ENCODE data around the gene DGKG. TPM values are rescaled to one million over a fixed set of nuclear protein-coding genes. Genes with fewer than 3 reads are reported as not detected.

Gene DGKG
- total RNA-seq, 2 experiments from 2014 or later = not detected

DNA sequence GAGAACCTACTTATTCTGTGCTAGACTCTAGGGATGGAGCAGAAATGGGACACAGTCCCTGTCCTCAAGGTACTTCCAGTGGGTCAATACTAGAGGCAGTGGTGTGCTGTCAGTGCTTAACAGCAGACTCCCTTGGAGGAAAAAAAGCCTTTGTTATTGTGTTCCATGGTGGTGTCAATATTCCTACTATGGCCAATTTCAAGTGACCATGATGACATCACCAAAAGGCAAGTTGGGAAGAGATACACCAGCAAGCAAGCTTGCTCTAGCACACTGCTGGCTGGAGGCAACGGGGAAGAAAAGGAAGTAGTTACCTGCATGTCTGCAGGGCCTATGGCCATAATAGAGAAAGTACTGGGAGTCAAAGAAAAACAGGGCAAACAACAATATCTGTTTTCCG, 163.6 kb downstream of the DGKG start:
- Mint-ChIP-seq H3K4me3 (no peak overlapping the region), H3K4me1 (ENCODE audit: low read depth) (peaks cover 6% of the 10 kb centered on the region), H3K27me3 (peaks cover 25% of the 10 kb centered on the region), H3K36me3 (ENCODE audit: low read depth) (no peaks in the 10 kb centered on the region), H3K9me3 (no peaks in the 10 kb centered on the region), H3K27ac (no peak overlapping the region)
- intact Hi-C loops (cut with DNase I, micrococcal nuclease) = no loop called here
- H3K4me3 ChIP-seq (ENCODE audit: low read length) = no peak overlapping the region
- POLR2A ChIA-PET = no interaction called here
- peaks cover 0 to 8% of the 10 kb centered on the region in 2 experiments for H3K9me3 ChIP-seq (ENCODE audit: control insufficient read depth in 1 of 2, insufficient read depth in 1 of 2, low read length in 2 of 2)
- DNase-seq (no peak), ATAC-seq (ENCODE audit: poor library complexity) (no peak)
- TF ChIP-seq, protein P1, sequence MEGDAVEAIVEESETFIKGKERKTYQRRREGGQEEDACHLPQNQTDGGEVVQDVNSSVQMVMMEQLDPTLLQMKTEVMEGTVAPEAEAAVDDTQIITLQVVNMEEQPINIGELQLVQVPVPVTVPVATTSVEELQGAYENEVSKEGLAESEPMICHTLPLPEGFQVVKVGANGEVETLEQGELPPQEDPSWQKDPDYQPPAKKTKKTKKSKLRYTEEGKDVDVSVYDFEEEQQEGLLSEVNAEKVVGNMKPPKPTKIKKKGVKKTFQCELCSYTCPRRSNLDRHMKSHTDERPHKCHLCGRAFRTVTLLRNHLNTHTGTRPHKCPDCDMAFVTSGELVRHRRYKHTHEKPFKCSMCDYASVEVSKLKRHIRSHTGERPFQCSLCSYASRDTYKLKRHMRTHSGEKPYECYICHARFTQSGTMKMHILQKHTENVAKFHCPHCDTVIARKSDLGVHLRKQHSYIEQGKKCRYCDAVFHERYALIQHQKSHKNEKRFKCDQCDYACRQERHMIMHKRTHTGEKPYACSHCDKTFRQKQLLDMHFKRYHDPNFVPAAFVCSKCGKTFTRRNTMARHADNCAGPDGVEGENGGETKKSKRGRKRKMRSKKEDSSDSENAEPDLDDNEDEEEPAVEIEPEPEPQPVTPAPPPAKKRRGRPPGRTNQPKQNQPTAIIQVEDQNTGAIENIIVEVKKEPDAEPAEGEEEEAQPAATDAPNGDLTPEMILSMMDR (IDR thresholded peaks at IDR 0.05) = no peak
- H3K36me3 ChIP-seq (ENCODE audit: insufficient read depth, low read length) = no peaks in the 10 kb centered on the region
- CTCF ChIA-PET = no interaction called here
- H3K27ac ChIP-seq (ENCODE audit: low read depth in 1 of 2, low read length in 2 of 2) = no peak overlapping the region
- peaks cover 21 to 22% of the 10 kb centered on the region in 2 experiments for H3K27me3 ChIP-seq (ENCODE audit: control insufficient read depth in 1 of 2, insufficient read depth in 2 of 2, low read length in 2 of 2)
- peaks cover 9% of the 10 kb centered on the region for H3K4me1 ChIP-seq (ENCODE audit: insufficient read depth, low read length)

DNA sequence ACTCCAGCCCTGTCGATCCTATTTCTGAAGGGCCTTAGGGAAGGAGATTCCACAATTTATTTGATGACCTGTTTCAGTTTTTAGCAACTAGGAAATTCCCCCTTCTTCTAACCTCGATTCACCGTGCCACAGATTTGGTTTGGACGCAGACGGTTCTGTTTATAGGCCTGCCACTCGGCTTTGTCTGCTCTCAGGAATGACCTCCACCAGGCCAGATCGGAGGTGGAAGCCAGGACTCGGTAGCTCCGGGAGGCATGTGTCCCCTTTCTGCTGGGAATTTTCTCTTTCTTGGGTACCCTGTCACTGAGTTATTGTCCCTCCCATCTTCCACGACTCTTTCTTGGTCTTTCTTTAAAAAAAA, 167.6 kb downstream of the DGKG start:
- ATAC-seq (ENCODE audit: poor library complexity) (no peak), DNase-seq (no peak)
- ChIA-PET CTCF (no interaction called here), POLR2A (no interaction called here)
- Mint-ChIP-seq H3K27ac (no peak overlapping the region), H3K9me3 (no peaks in the 10 kb centered on the region), H3K4me3 (no peak overlapping the region), H3K27me3 (peaks cover 37% of the 10 kb centered on the region), H3K4me1 (ENCODE audit: low read depth) (peaks cover 6% of the 10 kb centered on the region), H3K36me3 (ENCODE audit: low read depth) (no peaks in the 10 kb centered on the region)
- peaks cover 0 to 10% of the 10 kb centered on the region in 2 experiments for H3K9me3 ChIP-seq (ENCODE audit: control insufficient read depth in 1 of 2, insufficient read depth in 1 of 2, low read length in 2 of 2)
- no peak overlapping the region for H3K27ac ChIP-seq (ENCODE audit: low read depth in 1 of 2, low read length in 2 of 2)
- H3K27me3 ChIP-seq (ENCODE audit: control insufficient read depth in 1 of 2, insufficient read depth in 2 of 2, low read length in 2 of 2) = peaks cover 33% of the 10 kb centered on the region in 2 experiments
- intact Hi-C loops (cut with DNase I, micrococcal nuclease) = no loop called here
- no peaks in the 10 kb centered on the region for H3K36me3 ChIP-seq (ENCODE audit: insufficient read depth, low read length)
- TF ChIP-seq, protein P1 (IDR thresholded peaks at IDR 0.05) = no peak
- H3K4me1 ChIP-seq (ENCODE audit: insufficient read depth, low read length) = peaks cover 9% of the 10 kb centered on the region
- H3K4me3 ChIP-seq (ENCODE audit: low read length) = no peak overlapping the region

DNA sequence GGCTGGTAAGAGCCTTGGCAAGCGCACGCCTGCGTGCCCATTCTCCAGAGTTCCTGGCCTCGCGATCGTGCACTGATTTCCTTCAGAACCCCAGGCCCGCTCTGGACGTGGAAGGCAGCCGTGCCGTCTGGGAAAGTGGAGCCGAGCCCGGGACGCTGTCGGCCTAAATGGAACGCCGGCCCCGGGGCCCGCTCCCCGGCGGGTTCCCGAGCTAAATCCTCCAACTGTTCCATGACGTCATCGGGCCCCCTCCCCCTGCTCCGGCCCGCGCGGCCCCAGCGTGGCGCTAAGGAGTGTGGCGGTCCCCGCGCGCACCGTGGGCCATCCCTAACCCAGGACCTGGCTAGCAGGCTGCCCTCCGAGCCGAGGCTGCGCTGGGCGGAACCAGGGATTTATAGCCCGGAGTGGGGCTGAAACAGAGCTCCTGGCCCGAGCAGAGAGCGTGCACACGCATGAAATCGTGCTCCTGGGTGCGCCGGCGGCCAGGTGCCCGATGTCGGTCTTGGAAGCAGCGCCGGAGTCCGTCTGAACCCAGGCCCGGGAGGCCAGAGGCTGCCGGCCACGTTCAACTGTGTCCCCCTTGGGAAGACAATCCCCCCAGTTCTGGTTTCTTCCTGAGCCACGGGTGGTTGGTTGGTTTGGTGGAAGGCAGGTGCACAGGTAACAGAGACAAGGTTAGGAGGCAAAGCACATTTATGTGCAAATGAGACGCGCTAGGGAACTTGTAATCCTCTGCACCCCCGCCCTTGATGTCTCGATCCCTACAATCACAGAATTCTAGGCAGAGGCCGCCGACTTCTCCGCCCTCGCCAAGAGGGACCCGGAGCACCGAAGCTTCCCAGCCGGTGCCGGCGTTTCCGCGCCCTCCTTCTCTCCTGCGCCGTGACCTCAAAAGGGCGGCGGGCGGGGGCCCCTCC, 168.2 kb downstream of the DGKG start:
- intact Hi-C loops (cut with DNase I, micrococcal nuclease) = no loop called here
- CTCF ChIA-PET = no interaction called here
- H3K27ac Mint-ChIP-seq = no peak overlapping the region
- H3K27me3 Mint-ChIP-seq = peaks cover 37% of the 10 kb centered on the region
- no peaks in the 10 kb centered on the region for H3K9me3 Mint-ChIP-seq
- H3K27ac ChIP-seq (ENCODE audit: low read depth in 1 of 2, low read length in 2 of 2) = no peak overlapping the region
- H3K27me3 ChIP-seq (ENCODE audit: control insufficient read depth in 1 of 2, insufficient read depth in 2 of 2, low read length in 2 of 2) = peaks cover 33% of the 10 kb centered on the region in 2 experiments
- peaks cover 0 to 10% of the 10 kb centered on the region in 2 experiments for H3K9me3 ChIP-seq (ENCODE audit: control insufficient read depth in 1 of 2, insufficient read depth in 1 of 2, low read length in 2 of 2)
- no peaks in the 10 kb centered on the region for H3K36me3 ChIP-seq (ENCODE audit: insufficient read depth, low read length)
- H3K4me1 Mint-ChIP-seq (ENCODE audit: low read depth) = peaks cover 6% of the 10 kb centered on the region
- POLR2A ChIA-PET = no interaction called here
- peaks cover 9% of the 10 kb centered on the region for H3K4me1 ChIP-seq (ENCODE audit: insufficient read depth, low read length)
- DNase-seq = no peak
- H3K4me3 ChIP-seq (ENCODE audit: low read length) = no peak overlapping the region
- no peak for ATAC-seq (ENCODE audit: poor library complexity)
- H3K4me3 Mint-ChIP-seq = no peak overlapping the region
- H3K36me3 Mint-ChIP-seq (ENCODE audit: low read depth) = no peaks in the 10 kb centered on the region
- TF ChIP-seq, protein P1 (IDR thresholded peaks at IDR 0.05) = no peak
